ENCODE results near the gene VPS13C.

DNA sequence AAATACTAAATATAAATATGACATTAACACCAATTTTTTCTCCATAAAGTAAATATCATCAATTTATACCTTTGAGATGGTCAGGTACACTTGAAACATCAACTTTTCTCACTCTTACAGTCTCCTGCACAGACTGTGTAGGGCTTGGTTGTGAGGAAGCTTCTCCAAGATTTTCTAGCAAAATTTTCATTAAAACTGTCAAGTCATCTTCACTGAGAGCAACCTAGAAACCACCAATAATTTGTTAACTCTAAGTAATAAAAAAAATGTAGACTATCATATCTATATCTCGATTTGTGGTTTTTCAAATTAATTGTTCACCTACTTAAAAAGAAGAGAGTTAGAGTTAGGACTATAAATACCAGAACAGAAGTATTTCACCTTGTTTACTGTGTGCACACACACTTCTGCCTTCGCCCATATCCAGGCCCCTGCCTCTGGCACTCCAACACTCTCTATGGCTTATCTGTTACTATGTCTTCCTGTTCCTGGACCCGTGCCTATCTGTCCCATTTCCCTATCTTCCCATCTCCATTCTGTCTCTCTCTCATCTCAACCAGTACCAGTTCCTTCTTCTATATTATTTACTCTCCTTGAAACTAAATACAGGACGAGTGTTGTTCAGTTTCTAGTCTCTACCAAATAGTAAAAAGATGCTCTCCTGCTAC is 123.6 kb downstream of the VPS13C start:
- TF ChIP-seq GATA2 (IDR thresholded peaks at IDR 0.05; ENCODE audit: low read depth, low read length) (peak; percentile 95), GATA3 (IDR thresholded peaks at IDR 0.05; ENCODE audit: low read depth, low read length) (peak; percentile 92)

Measured in SH-SY5Y (cell line).